HepG2 (cell line): ENCODE data around the gene PPARA. TPM values are rescaled to one million over a fixed set of nuclear protein-coding genes. Genes with fewer than 3 reads are reported as not detected.

ENCODE experiments used
- DNMT1 ChIP-seq: sonication (generic); formaldehyde crosslinking; IDR thresholded peaks from 2 replicates; pipeline ENCODE4 v1.5.1; 2020; ENCODE audit warnings: mild to moderate bottlenecking, missing genetic modification reagents
- DR1 ChIP-seq: sonication (generic); formaldehyde crosslinking; IDR thresholded peaks from 2 replicates; pipeline ENCODE4 v1.8.0; 2021; ENCODE audit warnings: mild to moderate bottlenecking, missing genetic modification reagents, inconsistent platforms
- FIP1L1 ChIP-seq: fragments of 200-400 bp; formaldehyde crosslinking; IDR thresholded peaks from 2 replicates; pipeline ENCODE4 v1.6.1; 2018; ENCODE audit warnings: low read depth, mild to moderate bottlenecking, low read length, moderate library complexity, borderline replicate concordance; ENCODE audit not compliant: insufficient read depth
- HNRNPH1 ChIP-seq: fragments of 200-400 bp; formaldehyde crosslinking; optimal IDR thresholded peaks from 2 replicates; pipeline ENCODE3; 2017; ENCODE audit warnings: mild to moderate bottlenecking, low read depth, low read length
- HNRNPK ChIP-seq: fragments of 200-400 bp; formaldehyde crosslinking; IDR thresholded peaks from 2 replicates; pipeline ENCODE4 v1.6.1; 2018; ENCODE audit warnings: low read length, low read depth, moderate library complexity, mild to moderate bottlenecking; ENCODE audit not compliant: poor library complexity, severe bottlenecking
- KDM3A ChIP-seq: IDR thresholded peaks from 2 replicates; pipeline ENCODE4 v1.6.1; 2018; ENCODE audit warnings: low read depth, missing compliant biosample characterization
- MYC ChIP-seq: sonication (generic); formaldehyde crosslinking; IDR thresholded peaks from 2 replicates; pipeline ENCODE4 v1.9.0; 2021; ENCODE audit warnings: missing genetic modification reagents, borderline replicate concordance
- NFRKB ChIP-seq: fragments of 450-650 bp; IDR thresholded peaks from 2 replicates; pipeline ENCODE4 v1.6.1; 2017
- POGK ChIP-seq: sonication (generic); formaldehyde crosslinking; conservative IDR thresholded peaks from 2 replicates; pipeline ENCODE4 v1.8.0; 2022; ENCODE audit warnings: mild to moderate bottlenecking, moderate library complexity, missing genetic modification reagents
- PPARG ChIP-seq: conservative IDR thresholded peaks from 2 replicates; pipeline ENCODE4 v1.6.1; 2016; ENCODE audit warnings: missing biosample characterization, missing genetic modification reagents
- RFX3 ChIP-seq: IDR thresholded peaks from 2 replicates; pipeline ENCODE4 v1.6.1; 2016; ENCODE audit warnings: missing biosample characterization, missing genetic modification reagents
- SP140L ChIP-seq: sonication (generic); formaldehyde crosslinking; IDR thresholded peaks from 2 replicates; pipeline ENCODE4 v1.4.0; 2020; ENCODE audit warnings: missing genetic modification reagents, borderline replicate concordance
- SP2 ChIP-seq: sonication (generic); formaldehyde crosslinking; IDR thresholded peaks from 2 replicates; pipeline ENCODE4 v1.5.1; 2020; ENCODE audit warnings: mild to moderate bottlenecking, missing genetic modification reagents
- ZBTB8A ChIP-seq: sonication (generic); formaldehyde crosslinking; IDR thresholded peaks from 2 replicates; pipeline ENCODE4 v1.4.0; 2020; ENCODE audit warnings: mild to moderate bottlenecking, low read depth, missing genetic modification reagents, borderline replicate concordance
- ZNF256 ChIP-seq: sonication (generic); formaldehyde crosslinking; conservative IDR thresholded peaks from 2 replicates; pipeline ENCODE4 v1.4.0; 2020; ENCODE audit warnings: missing genetic modification reagents
- ZNF343 ChIP-seq: sonication (generic); formaldehyde crosslinking; IDR thresholded peaks from 2 replicates; pipeline ENCODE4 v1.4.0; 2020; ENCODE audit warnings: mild to moderate bottlenecking, missing genetic modification reagents
- ZNF430 ChIP-seq: sonication (generic); formaldehyde crosslinking; IDR thresholded peaks from 2 replicates; pipeline ENCODE4 v1.9.0; 2021; ENCODE audit warnings: mild to moderate bottlenecking, missing genetic modification reagents
- ZNF441 ChIP-seq: sonication (generic); formaldehyde crosslinking; IDR thresholded peaks from 2 replicates; pipeline ENCODE4 v1.7.0; 2021; ENCODE audit warnings: missing genetic modification reagents, borderline replicate concordance
- ZNF609 ChIP-seq: sonication (generic); formaldehyde crosslinking; IDR thresholded peaks from 2 replicates; pipeline ENCODE4 v1.4.0; 2020; ENCODE audit warnings: mild to moderate bottlenecking, missing genetic modification reagents, borderline replicate concordance
- ZNF703 ChIP-seq: sonication (generic); formaldehyde crosslinking; IDR thresholded peaks from 2 replicates; pipeline ENCODE4 v1.5.1; 2020; ENCODE audit warnings: missing genetic modification reagents, mild to moderate bottlenecking, moderate library complexity, borderline replicate concordance
- ZNF746 ChIP-seq: sonication (generic); formaldehyde crosslinking; IDR thresholded peaks from 2 replicates; pipeline ENCODE4 v1.8.0; 2022; ENCODE audit warnings: mild to moderate bottlenecking, missing genetic modification reagents
- ZNF782 ChIP-seq: sonication (generic); formaldehyde crosslinking; IDR thresholded peaks from 2 replicates; pipeline ENCODE4 v1.4.0; 2020; ENCODE audit warnings: missing genetic modification reagents, mild to moderate bottlenecking, borderline replicate concordance
- ZSCAN12 ChIP-seq: sonication (generic); formaldehyde crosslinking; IDR thresholded peaks from 2 replicates; pipeline ENCODE4 v1.9.0; 2021; ENCODE audit warnings: mild to moderate bottlenecking, missing genetic modification reagents
- polyA plus RNA-seq, 8 experiments: library from polyadenylated mRNA; depleted of rRNA in 3 of 8; stranded (reverse) in 7 of 8; unstranded in 1 of 8; fragments of >200 nt; fragmentation: Illumina TruSeq in 4 of 8; extraction: Trizol in 4 of 8; gene quantifications; 2 replicates each; pipeline versions ENCODE4 v1.2.1 to v1.2.3, GENCODE V29; 2011 to 2016; ENCODE audit warnings: low read depth in 4 of 8, missing spikeins in 1 of 8, mixed read lengths in 1 of 8; ENCODE audit not compliant: insufficient read depth in 1 of 8
- total RNA-seq, 5 experiments: library from RNA; depleted of rRNA; stranded (reverse); fragments of >200 nt; fragmentation: Illumina TruSeq; extraction: Trizol; gene quantifications; 2 replicates each; pipeline ENCODE4 v1.2.3, GENCODE V29; 2016; ENCODE audit warnings: low read depth in 1 of 5

The PPARA gene
- total and polyA plus RNA-seq, 2 of the 13 experiments (the other 11 are each of a cell fraction or from before 2014, with no cell fraction given) = 18.2 to 24.7 TPM

- TF ChIP-seq SP140L (no peak), ZNF746 (peak; percentile 57; the same call in 1 of the 2 replicates), DR1 (no peak), ZBTB8A (CRISPR knock-in tag) (no peak), ZNF609 (peak; percentile 76; the same call in 1 of the 2 replicates), ZNF256 (CRISPR knock-in tag) (no peak), DNMT1 (CRISPR knock-in tag) (no peak), RFX3 (no peak), POGK (CRISPR knock-in tag) (peak; percentile 68; the same call in 1 of the 2 replicates), MYC (CRISPR knock-in tag) (peak; percentile 68), SP2 (CRISPR knock-in tag) (0 out of 2 replicates have a peak, but pooled peaks have one; percentile 27), ZNF343 (peak; percentile 85; the same call in 1 of the 2 replicates), HNRNPH1 (no peak), FIP1L1 (no peak), ZNF782 (CRISPR knock-in tag) (peak; percentile 38; the same call in 1 of the 2 replicates), ZNF703 (CRISPR knock-in tag) (peak; percentile 78; the same call in 1 of the 2 replicates), ZNF430 (CRISPR knock-in tag) (0 out of 2 replicates have a peak, but pooled peaks have one; percentile 26), ZSCAN12 (CRISPR knock-in tag) (no peak), KDM3A (CRISPR knock-in tag) (peak; percentile 93), HNRNPK (no peak), ZNF441 (CRISPR knock-in tag) (peak; percentile 54; the same call in 1 of the 2 replicates), NFRKB (no peak), PPARG (CRISPR knock-in tag) (peak; percentile 94)
These were observed 2.7 kb upstream of the PPARA start (continued) for GRCh38 chr22:46147471-46148267.
